SK-N-SH (cell line): ENCODE data around the gene TRAF4.

Source experiments
- MEF2A ChIP-seq: IDR thresholded peaks from 2 replicates; pipeline ENCODE4 v1.4.0; 2012; ENCODE audit warnings: low read depth, borderline replicate concordance
- SIN3A ChIP-seq: IDR thresholded peaks from 2 replicates; pipeline ENCODE4 v1.6.1; 2012; ENCODE audit warnings: low read depth, mild to moderate bottlenecking, low read length, moderate library complexity, borderline replicate concordance
- TAF1 ChIP-seq: IDR thresholded peaks from 2 replicates; pipeline ENCODE4 v1.6.1; 2012; ENCODE audit warnings: low read depth, mild to moderate bottlenecking, low read length, moderate library complexity, borderline replicate concordance
- TF ChIP-seq, protein P1 (sequence below): fragments of 200-600 bp; sonication (generic); IDR thresholded peaks from 2 replicates; pipeline ENCODE4 v1.6.1; 2017; ENCODE audit warnings: antibody characterized with exemption, mild to moderate bottlenecking, moderate library complexity

DNA sequence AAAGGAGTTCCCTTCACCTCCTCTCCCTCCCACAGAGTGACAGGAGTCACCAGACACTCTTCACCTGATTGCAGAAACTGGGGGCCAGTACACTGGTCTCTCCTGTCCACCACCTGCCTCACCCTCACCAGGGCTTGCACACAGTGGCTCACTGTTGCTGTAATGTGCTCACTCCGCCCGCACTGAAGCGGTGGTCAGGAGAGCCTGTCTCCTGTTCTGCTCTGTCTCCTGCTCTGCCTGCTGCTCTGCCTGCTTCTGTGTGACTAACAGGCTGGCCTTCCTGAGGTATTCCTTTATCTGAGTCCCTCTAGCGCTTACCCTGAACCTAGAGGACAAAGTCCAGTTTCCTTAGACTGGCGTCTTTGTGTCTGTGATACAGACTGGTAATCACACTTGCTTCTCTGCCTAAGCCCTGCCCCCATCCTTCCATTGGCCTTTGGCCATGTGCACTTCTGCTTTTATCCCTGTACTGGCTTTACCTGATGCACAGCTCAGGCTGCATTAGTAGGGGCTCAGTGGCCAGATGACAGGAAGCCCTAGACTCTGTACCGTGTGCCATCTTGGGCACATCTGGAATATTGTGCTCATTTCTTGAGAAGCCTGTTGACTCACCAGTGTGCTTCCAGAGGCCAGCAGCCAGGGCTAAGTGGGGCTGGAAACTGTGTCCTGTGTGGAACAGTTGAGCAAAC lies 45.4 kb upstream of the TRAF4 start:
- TF ChIP-seq, protein P1, sequence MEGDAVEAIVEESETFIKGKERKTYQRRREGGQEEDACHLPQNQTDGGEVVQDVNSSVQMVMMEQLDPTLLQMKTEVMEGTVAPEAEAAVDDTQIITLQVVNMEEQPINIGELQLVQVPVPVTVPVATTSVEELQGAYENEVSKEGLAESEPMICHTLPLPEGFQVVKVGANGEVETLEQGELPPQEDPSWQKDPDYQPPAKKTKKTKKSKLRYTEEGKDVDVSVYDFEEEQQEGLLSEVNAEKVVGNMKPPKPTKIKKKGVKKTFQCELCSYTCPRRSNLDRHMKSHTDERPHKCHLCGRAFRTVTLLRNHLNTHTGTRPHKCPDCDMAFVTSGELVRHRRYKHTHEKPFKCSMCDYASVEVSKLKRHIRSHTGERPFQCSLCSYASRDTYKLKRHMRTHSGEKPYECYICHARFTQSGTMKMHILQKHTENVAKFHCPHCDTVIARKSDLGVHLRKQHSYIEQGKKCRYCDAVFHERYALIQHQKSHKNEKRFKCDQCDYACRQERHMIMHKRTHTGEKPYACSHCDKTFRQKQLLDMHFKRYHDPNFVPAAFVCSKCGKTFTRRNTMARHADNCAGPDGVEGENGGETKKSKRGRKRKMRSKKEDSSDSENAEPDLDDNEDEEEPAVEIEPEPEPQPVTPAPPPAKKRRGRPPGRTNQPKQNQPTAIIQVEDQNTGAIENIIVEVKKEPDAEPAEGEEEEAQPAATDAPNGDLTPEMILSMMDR: no peak
- TF ChIP-seq MEF2A (no peak), SIN3A (no peak), TAF1 (no peak)
